H9 (cell line): ENCODE results near the gene DBH. TPM values are rescaled to one million over a fixed set of nuclear protein-coding genes. Genes with fewer than 3 reads are reported as not detected.

Source experiments
- DNase-seq: peaks from one replicate; pipeline ENCODE4 v3.0.0-alpha.2; 2017
- H2AFZ ChIP-seq: one replicate; pipeline ENCODE4 v1.6.1; 2013; ENCODE audit warnings: mild to moderate bottlenecking, low read length, control low read depth, moderate library complexity
- H2AK5ac ChIP-seq: 2 replicates; pipeline ENCODE4 v1.6.1; 2013; ENCODE audit warnings: low read length, control low read depth, mixed read lengths; ENCODE audit not compliant: insufficient read length
- H2BK120ac ChIP-seq: one replicate; pipeline ENCODE4 v1.6.1; 2013; ENCODE audit warnings: low read depth, mild to moderate bottlenecking, low read length, control low read depth, inconsistent platforms; ENCODE audit not compliant: poor library complexity, severe bottlenecking
- H2BK12ac ChIP-seq: 2 replicates; pipeline ENCODE4 v1.6.1; 2013; ENCODE audit warnings: low read length, control low read depth, mixed read lengths, low read depth; ENCODE audit not compliant: insufficient read length
- H2BK15ac ChIP-seq: 2 replicates; pipeline ENCODE4 v1.6.1; 2013; ENCODE audit warnings: low read depth, low read length, control low read depth
- H2BK20ac ChIP-seq: one replicate; pipeline ENCODE4 v1.6.1; 2013; ENCODE audit warnings: low read depth, mild to moderate bottlenecking, low read length, control low read depth, inconsistent platforms; ENCODE audit not compliant: poor library complexity, severe bottlenecking
- H2BK5ac ChIP-seq: 2 replicates; pipeline ENCODE4 v1.6.1; 2013; ENCODE audit warnings: low read length, control low read depth, mixed read lengths; ENCODE audit not compliant: insufficient read length
- H3K14ac ChIP-seq: 2 replicates; pipeline ENCODE4 v1.6.1; 2013; ENCODE audit warnings: low read length, control low read depth; ENCODE audit not compliant: insufficient read depth
- H3K18ac ChIP-seq: 2 replicates; pipeline ENCODE4 v1.6.1; 2013; ENCODE audit warnings: low read depth, mild to moderate bottlenecking, mixed read lengths, low read length, control low read depth; ENCODE audit not compliant: insufficient read length
- H3K23ac ChIP-seq: 2 replicates; pipeline ENCODE4 v1.6.1; 2013; ENCODE audit warnings: low read length, control low read depth, mixed read lengths, low read depth; ENCODE audit not compliant: insufficient read length
- H3K23me2 ChIP-seq: 2 replicates; pipeline ENCODE4 v1.6.1; 2013; ENCODE audit warnings: low read depth, mild to moderate bottlenecking, mixed read lengths, low read length, control low read depth; ENCODE audit not compliant: insufficient read length, poor library complexity, severe bottlenecking
- H3K27ac ChIP-seq: 2 replicates; pipeline ENCODE4 v1.5.1; 2013; ENCODE audit warnings: low read length, control low read depth, mixed read lengths, low read depth; ENCODE audit not compliant: insufficient read length
- H3K27me3 ChIP-seq: 2 replicates; pipeline ENCODE4 v1.6.1; 2013; ENCODE audit warnings: low read length, control low read depth, inconsistent platforms; ENCODE audit not compliant: insufficient read depth
- H3K4ac ChIP-seq: 2 replicates; pipeline ENCODE4 v1.6.1; 2013; ENCODE audit warnings: low read depth, mild to moderate bottlenecking, control low read depth, inconsistent platforms, low read length, moderate library complexity
- H3K4me1 ChIP-seq: 2 replicates; pipeline ENCODE4 v1.6.1; 2013; ENCODE audit warnings: low read length, control low read depth, inconsistent platforms; ENCODE audit not compliant: insufficient read depth
- H3K4me2 ChIP-seq: 2 replicates; pipeline ENCODE4 v1.6.1; 2013; ENCODE audit warnings: low read length, control low read depth, mixed read lengths; ENCODE audit not compliant: insufficient read length, insufficient read depth
- H3K56ac ChIP-seq: 2 replicates; pipeline ENCODE4 v1.6.1; 2013; ENCODE audit warnings: low read depth, mild to moderate bottlenecking, mixed read lengths, low read length, control low read depth; ENCODE audit not compliant: insufficient read length
- H3K79me1 ChIP-seq: 2 replicates; pipeline ENCODE4 v1.6.1; 2013; ENCODE audit warnings: low read depth, mild to moderate bottlenecking, moderate library complexity, low read length, control low read depth, inconsistent platforms; ENCODE audit not compliant: insufficient read depth, poor library complexity, severe bottlenecking
- H3K79me2 ChIP-seq: 2 replicates; pipeline ENCODE4 v1.6.1; 2013; ENCODE audit warnings: low read length, control low read depth, inconsistent platforms; ENCODE audit not compliant: insufficient read depth
- H3K9ac ChIP-seq: 2 replicates; pipeline ENCODE4 v1.6.1; 2013; ENCODE audit warnings: low read length, control low read depth, mixed read lengths; ENCODE audit not compliant: insufficient read length; ENCODE audit errors: extremely low read depth
- H3K9me3 ChIP-seq: one replicate; pipeline ENCODE4 v1.6.1; 2013; ENCODE audit warnings: low read depth, low read length, inconsistent platforms; ENCODE audit not compliant: control insufficient read depth
- H3T11ph ChIP-seq: one replicate; pipeline ENCODE4 v1.6.1; 2013; ENCODE audit warnings: mild to moderate bottlenecking, low read length, control low read depth, inconsistent platforms
- H4K20me1 ChIP-seq: one replicate; pipeline ENCODE4 v1.6.1; 2013; ENCODE audit not compliant: control insufficient read depth, insufficient read length, insufficient read depth
- H4K5ac ChIP-seq: 2 replicates; pipeline ENCODE4 v1.6.1; 2013; ENCODE audit warnings: low read depth, mild to moderate bottlenecking, mixed read lengths, low read length, control low read depth; ENCODE audit not compliant: insufficient read length
- H4K8ac ChIP-seq: replicated peaks from 2 replicates; pipeline ENCODE4 v1.6.1; 2013; ENCODE audit warnings: low read length, control low read depth, mixed read lengths, low read depth; ENCODE audit not compliant: insufficient read length
- H4K91ac ChIP-seq: 2 replicates; pipeline ENCODE4 v1.6.1; 2013; ENCODE audit warnings: low read depth, mild to moderate bottlenecking, moderate library complexity, mixed read lengths, low read length, control low read depth; ENCODE audit not compliant: insufficient read length
- H3K27ac Mint-ChIP-seq, 3 experiments: 2 replicates in 2 of 3; 3 replicates in 1 of 3; pipeline ENCODE4 v1.8.0; 2020 to 2021; ENCODE audit warnings: mixed read lengths in 3 of 3, mild to moderate bottlenecking in 1 of 3, moderate library complexity in 1 of 3
- H3K27me3 Mint-ChIP-seq: 2 replicates; pipeline ENCODE4 v1.8.0; 2021; ENCODE audit warnings: low read depth, mild to moderate bottlenecking, moderate library complexity, mixed read lengths
- H3K36me3 Mint-ChIP-seq, 3 experiments: 2 replicates in 2 of 3; 3 replicates in 1 of 3; pipeline ENCODE4 v1.8.0; 2020 to 2021; ENCODE audit warnings: low read depth in 3 of 3, mixed read lengths in 3 of 3; ENCODE audit not compliant: insufficient read depth in 1 of 3
- H3K4me1 Mint-ChIP-seq, 2 experiments: 2 replicates each; pipeline ENCODE4 v1.8.0; 2020; ENCODE audit warnings: mixed read lengths in 2 of 2
- H3K4me3 Mint-ChIP-seq, 2 experiments: 2 replicates in 1 of 2; 3 replicates in 1 of 2; pipeline ENCODE4 v1.8.0; 2020 to 2021; ENCODE audit warnings: mild to moderate bottlenecking in 2 of 2, mixed read lengths in 2 of 2, moderate library complexity in 1 of 2
- H3K9me3 Mint-ChIP-seq, 2 experiments: 2 replicates in 1 of 2; 3 replicates in 1 of 2; pipeline ENCODE4 v1.8.0; 2020; ENCODE audit warnings: mild to moderate bottlenecking in 2 of 2, mixed read lengths in 2 of 2, moderate library complexity in 1 of 2
- WGBS: extraction: QIAGEN DNeasy Blood & Tissue Kit; methylation state at CpG from one replicate; pipeline ENCODE4 v1.1.7; 2013; ENCODE audit warnings: missing lambda C conversion rate, low lambda C conversion rate, mixed read lengths; ENCODE audit not compliant: insufficient read length; ENCODE audit errors: extremely low coverage; 5-methylcytosine and 5-hydroxymethylcytosine counted together
- total RNA-seq: library from RNA; stranded (reverse); gene quantifications from 2 replicates; pipeline ENCODE4 v1.2.1, GENCODE V29; 2021
- TF ChIP-seq, protein P1 (sequence below): fragments of 200-600 bp; sonication (generic); conservative IDR thresholded peaks from 3 replicates; pipeline ENCODE4 v1.8.0; 2021; ENCODE audit warnings: antibody characterized with exemption, mild to moderate bottlenecking

DBH gene
- total RNA-seq, 1 experiment from 2014 or later: not detected

DNA sequence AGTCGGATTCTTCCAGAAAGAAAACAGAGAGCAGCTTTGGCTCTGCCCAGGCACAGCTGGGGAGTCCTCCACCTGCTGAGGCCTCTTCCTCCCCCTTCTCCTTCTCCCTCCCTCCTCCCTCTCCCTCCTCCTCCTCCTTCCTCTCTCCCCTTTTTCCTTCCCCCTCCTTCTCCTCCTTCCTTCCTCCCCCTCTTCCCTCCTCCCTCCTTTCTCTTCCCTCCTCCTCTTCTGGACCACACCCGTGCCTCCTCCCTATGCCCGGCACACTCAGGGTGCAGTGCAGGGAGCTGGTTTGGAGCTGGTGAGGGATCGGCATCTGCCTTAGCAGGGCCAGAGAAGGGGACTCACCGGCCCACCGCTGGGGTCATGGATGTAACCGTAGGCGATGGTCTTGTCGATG is 30.2 kb downstream of the DBH start:
- H3K27me3 Mint-ChIP-seq: peaks cover 14% of the 10 kb centered on the region
- no peak for DNase-seq
- Histone ChIP-seq H2BK12ac (no peak overlapping the region), H4K20me1 (no peaks in the 10 kb centered on the region), H4K91ac (no peak overlapping the region), H3K4me2 (no peak overlapping the region), H3K18ac (no peak overlapping the region), H3K23ac (no peak overlapping the region), H3K27ac (no peak overlapping the region), H3K79me2 (no peaks in the 10 kb centered on the region), H3K27me3 (no peaks in the 10 kb centered on the region), H3K4me1 (no peaks in the 10 kb centered on the region), H3K23me2 (no peaks in the 10 kb centered on the region), H2BK15ac (no peak overlapping the region), H2BK20ac (no peak overlapping the region), H2AFZ (no peak overlapping the region), H4K5ac (no peak overlapping the region), H3K79me1 (no peaks in the 10 kb centered on the region), H3K14ac (no peak overlapping the region), H2BK5ac (no peak overlapping the region), H3K4ac (no peak overlapping the region), H3K9ac (no peak overlapping the region), H3K9me3 (no peaks in the 10 kb centered on the region), H3T11ph (no peak overlapping the region), H4K8ac (no peak overlapping the region), H3K56ac (no peak overlapping the region), H2BK120ac (no peak overlapping the region), H2AK5ac (no peak overlapping the region)
- no peak overlapping the region for H3K4me3 Mint-ChIP-seq
- H3K27ac Mint-ChIP-seq: no peak overlapping the region
- H3K36me3 Mint-ChIP-seq: peaks cover 0 to 7% (median 3%) of the 10 kb centered on the region in 3 experiments; a peak in 2 of 7 replicates
- no CpG with 5 or more reads among the region's 9 CpGs for WGBS
- peaks cover 0 to 4% of the 10 kb centered on the region in 2 experiments; a peak in 2 of 5 replicates for H3K9me3 Mint-ChIP-seq
- TF ChIP-seq, protein P1, sequence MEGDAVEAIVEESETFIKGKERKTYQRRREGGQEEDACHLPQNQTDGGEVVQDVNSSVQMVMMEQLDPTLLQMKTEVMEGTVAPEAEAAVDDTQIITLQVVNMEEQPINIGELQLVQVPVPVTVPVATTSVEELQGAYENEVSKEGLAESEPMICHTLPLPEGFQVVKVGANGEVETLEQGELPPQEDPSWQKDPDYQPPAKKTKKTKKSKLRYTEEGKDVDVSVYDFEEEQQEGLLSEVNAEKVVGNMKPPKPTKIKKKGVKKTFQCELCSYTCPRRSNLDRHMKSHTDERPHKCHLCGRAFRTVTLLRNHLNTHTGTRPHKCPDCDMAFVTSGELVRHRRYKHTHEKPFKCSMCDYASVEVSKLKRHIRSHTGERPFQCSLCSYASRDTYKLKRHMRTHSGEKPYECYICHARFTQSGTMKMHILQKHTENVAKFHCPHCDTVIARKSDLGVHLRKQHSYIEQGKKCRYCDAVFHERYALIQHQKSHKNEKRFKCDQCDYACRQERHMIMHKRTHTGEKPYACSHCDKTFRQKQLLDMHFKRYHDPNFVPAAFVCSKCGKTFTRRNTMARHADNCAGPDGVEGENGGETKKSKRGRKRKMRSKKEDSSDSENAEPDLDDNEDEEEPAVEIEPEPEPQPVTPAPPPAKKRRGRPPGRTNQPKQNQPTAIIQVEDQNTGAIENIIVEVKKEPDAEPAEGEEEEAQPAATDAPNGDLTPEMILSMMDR: no peak
- peaks cover 2 to 10% of the 10 kb centered on the region in 2 experiments; a peak in 2 of 4 replicates for H3K4me1 Mint-ChIP-seq
